ENCODE results near the gene DAZAP1.

DNA sequence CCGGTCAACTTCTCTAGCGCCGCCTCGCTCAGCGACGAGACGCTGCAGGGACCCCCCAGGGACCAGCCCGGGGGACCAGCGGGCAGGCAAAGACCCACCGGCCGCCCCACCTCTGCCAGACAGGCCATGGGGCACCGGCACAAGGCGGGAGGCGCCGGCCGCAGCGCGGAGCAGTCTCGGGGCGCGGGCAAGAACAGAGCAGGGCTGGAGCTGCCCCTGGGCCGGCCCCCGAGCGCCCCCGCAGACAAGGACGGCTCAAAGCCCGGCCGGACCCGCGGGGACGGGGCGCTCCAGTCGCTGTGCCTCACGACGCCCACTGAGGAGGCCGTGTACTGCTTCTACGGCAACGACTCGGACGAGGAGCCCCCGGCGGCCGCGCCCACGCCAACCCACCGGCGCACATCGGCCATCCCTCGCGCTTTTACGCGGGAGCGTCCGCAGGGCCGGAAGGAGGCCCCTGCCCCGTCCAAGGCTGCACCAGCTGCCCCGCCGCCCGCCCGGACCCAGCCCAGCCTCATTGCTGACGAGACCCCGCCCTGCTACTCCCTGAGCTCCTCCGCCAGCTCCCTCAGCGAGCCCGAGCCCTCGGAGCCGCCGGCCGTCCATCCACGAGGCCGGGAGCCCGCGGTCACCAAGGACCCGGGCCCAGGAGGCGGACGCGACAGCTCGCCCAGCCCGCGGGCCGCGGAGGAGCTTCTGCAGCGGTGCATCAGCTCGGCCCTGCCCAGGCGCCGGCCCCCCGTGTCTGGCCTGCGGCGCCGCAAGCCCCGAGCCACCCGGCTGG lies 60.3 kb downstream of the DAZAP1 start:
- TF ChIP-seq CTCF (IDR thresholded peaks at IDR 0.05) (no peak), POLR2AphosphoS5 (IDR thresholded peaks at IDR 0.05) (no peak), POLR2A (IDR thresholded peaks at IDR 0.05) (no peak)

All from suprapubic skin (tissue), 4 donors.